Testis (tissue), 5 donors: ENCODE data around the gene ABI3BP. TPM values are rescaled to one million over a fixed set of nuclear protein-coding genes. Genes with fewer than 3 reads are reported as not detected.
A peak's percentile ranks its signal among the peaks of the same experiment; 100 is the strongest.

Source experiments
- DNase-seq: peaks from one replicate; pipeline ENCODE4 v3.0.0-alpha.2; 2019
- H3K27ac ChIP-seq, 2 donors: fragments of 200-600 bp; sonication (generic); one replicate each; pipeline ENCODE4 v1.5.1; 2019
- H3K27me3 ChIP-seq: fragments of 200-600 bp; sonication (generic); one replicate; pipeline ENCODE4 v1.5.1; 2019
- H3K36me3 ChIP-seq: fragments of 200-600 bp; sonication (generic); one replicate; pipeline ENCODE4 v1.5.1; 2017; ENCODE audit warnings: low read depth; ENCODE audit errors: missing control alignments
- H3K4me1 ChIP-seq: fragments of 200-600 bp; sonication (generic); one replicate; pipeline ENCODE4 v1.5.1; 2019
- H3K4me3 ChIP-seq, 2 donors: fragments of 200-600 bp; sonication (generic); one replicate each; pipeline ENCODE4 v1.5.1; 2017 to 2019
- H3K9me3 ChIP-seq: fragments of 200-600 bp; sonication (generic); one replicate; pipeline ENCODE4 v1.5.1; 2017
- POLR2A ChIP-seq: fragments of 450-650 bp; IDR thresholded peaks from one replicate; pipeline ENCODE4 v1.6.1; 2017; ENCODE audit warnings: antibody characterized with exemption, mild to moderate bottlenecking, moderate library complexity
- WGBS, 2 donors: methylation state at CpG; one replicate each; pipeline ENCODE4 v1.1.5; 2018; 5-methylcytosine and 5-hydroxymethylcytosine counted together
- intact Hi-C: fragments of 100-400 bp; cut with DNase I; formaldehyde crosslinking; loops from one replicate; pipeline ENCODE4 v1.15.1; 2023; ENCODE audit warnings: low total_unique reads
- long read RNA-seq, 2 donors: transcript quantifications; one replicate each; lab custom pipeline, GENCODE V29; 2026
- polyA plus RNA-seq: library from polyadenylated mRNA; stranded (reverse); fragments of 350-450 nt; fragmentation: Illumina TruSeq; extraction: RNeasy Lipid Tissue Mini Kit (QIAGEN cat#74804); gene quantifications from one replicate; pipeline ENCODE4 v1.2.3, GENCODE V29; 2014; ENCODE audit warnings: low read depth, low replicate concordance; ENCODE audit not compliant: insufficient read depth
- total RNA-seq, 2 donors: library from RNA; depleted of rRNA; stranded (reverse); fragments of >200 nt; gene quantifications; one replicate each; pipeline ENCODE4 v1.2.3, GENCODE V29; 2016
- TF ChIP-seq, protein P1 (sequence below), 3 experiments: fragments of 450-650 bp in 2 of 3; fragments of 200-600 bp in 1 of 3; sonication (generic) in 1 of 3; IDR thresholded peaks; one replicate each; pipeline ENCODE4 v1.5.1; 2016 to 2019; ENCODE audit warnings: antibody characterized with exemption in 3 of 3, mild to moderate bottlenecking in 2 of 3, moderate library complexity in 1 of 3

Gene ABI3BP, protein sequence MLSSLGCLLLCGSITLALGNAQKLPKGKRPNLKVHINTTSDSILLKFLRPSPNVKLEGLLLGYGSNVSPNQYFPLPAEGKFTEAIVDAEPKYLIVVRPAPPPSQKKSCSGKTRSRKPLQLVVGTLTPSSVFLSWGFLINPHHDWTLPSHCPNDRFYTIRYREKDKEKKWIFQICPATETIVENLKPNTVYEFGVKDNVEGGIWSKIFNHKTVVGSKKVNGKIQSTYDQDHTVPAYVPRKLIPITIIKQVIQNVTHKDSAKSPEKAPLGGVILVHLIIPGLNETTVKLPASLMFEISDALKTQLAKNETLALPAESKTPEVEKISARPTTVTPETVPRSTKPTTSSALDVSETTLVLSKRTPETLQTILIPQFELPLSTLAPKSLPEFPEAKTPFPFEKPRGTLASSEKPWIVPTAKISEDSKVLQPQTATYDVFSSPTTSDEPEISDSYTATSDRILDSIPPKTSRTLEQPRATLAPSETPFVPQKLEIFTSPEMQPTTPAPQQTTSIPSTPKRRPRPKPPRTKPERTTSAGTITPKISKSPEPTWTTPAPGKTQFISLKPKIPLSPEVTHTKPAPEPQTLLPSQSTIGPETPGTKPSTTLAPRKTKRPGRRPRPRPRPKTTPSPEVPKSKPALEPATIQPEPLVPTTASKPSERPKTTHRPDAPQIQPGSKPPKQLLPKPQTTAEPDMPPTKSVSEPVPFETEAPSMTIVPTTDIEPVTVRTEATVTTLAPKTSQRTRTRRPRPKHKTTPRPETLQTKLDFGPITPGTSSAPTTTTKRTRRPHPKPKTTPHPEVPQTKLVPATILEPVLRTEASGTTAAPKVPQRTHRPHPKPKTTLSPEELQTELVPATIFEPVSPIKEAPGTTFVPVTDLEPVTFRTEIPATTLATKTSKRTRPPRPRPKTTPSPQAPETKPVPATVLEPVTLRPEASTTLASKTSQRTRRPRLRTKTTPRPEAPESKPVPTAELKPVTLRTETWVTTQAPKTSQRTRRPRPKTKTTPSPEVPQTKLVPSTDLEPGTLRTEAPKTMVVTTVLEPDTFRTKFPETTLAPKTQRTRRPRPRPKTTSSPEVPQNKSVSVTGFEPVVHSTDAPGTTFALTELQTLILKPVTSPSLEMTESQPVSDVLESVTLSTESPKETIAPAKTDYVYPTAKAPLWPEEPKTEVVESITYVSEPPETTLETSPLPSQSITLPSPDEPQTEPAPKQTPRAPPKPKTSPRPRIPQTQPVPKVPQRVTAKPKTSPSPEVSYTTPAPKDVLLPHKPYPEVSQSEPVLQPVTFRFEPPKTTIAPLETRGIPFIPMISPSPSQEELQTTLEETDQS (N-terminal part only)
- total RNA-seq (10 to 100 TPM in 1 of 2 donors, 1 to 10 TPM in 1; 8.7 to 25.0 TPM), polyA plus RNA-seq (58.2 TPM)
- long read RNA-seq, donor 1, partial matches to known transcripts: 0 of 1 reads
- long read RNA-seq, donor 1, other reads (novel, unspliced or antisense): 0 of 1 reads
- long read RNA-seq, donor 2: 0 reads

DNA sequence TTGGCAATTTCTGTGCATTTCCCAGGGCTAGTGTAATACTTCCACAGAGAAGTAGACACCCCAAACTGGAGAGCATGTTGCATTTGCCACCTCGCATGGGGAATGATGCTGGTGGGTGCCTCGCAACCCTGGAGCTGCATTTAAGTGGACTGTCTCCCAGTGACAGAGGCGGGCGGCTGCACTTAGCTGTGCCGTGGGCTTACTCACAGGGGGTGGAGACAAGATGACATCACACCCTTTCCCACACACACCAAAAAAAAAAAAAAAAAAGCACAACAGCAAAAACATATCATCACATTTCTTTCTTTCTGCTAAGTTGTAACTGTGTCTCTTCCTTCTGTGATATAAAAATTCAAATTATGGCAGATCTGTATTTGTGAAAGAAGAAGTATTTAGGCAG lies at the start of gene ABI3BP:
Gene ABI3BP (minus strand): TSS at position 113 of the 400 bp plus-strand sequence. CDS start 37 bp downstream, at position 76.
- TF ChIP-seq, protein P1, sequence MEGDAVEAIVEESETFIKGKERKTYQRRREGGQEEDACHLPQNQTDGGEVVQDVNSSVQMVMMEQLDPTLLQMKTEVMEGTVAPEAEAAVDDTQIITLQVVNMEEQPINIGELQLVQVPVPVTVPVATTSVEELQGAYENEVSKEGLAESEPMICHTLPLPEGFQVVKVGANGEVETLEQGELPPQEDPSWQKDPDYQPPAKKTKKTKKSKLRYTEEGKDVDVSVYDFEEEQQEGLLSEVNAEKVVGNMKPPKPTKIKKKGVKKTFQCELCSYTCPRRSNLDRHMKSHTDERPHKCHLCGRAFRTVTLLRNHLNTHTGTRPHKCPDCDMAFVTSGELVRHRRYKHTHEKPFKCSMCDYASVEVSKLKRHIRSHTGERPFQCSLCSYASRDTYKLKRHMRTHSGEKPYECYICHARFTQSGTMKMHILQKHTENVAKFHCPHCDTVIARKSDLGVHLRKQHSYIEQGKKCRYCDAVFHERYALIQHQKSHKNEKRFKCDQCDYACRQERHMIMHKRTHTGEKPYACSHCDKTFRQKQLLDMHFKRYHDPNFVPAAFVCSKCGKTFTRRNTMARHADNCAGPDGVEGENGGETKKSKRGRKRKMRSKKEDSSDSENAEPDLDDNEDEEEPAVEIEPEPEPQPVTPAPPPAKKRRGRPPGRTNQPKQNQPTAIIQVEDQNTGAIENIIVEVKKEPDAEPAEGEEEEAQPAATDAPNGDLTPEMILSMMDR (IDR thresholded peaks at IDR 0.05): no peak
- TF ChIP-seq POLR2A: no peak
- Histone ChIP-seq H3K27ac (peak within 1 kb of the TSS; percentile 14 to 28), H3K27me3 (no peaks in the 10 kb centered on the region), H3K4me1 (no peaks in the 10 kb centered on the region), H3K9me3 (no peaks in the 10 kb centered on the region), H3K4me3 (peak within 1 kb of the TSS; percentile 4 to 43), H3K36me3 (no peaks in the 10 kb centered on the region)
- DNase-seq: peak; percentile 68
- 34 to 44% methylated on average over 5 of the region's 5 CpGs for WGBS, 2 donors
- intact Hi-C loops: no loop called here

DNA sequence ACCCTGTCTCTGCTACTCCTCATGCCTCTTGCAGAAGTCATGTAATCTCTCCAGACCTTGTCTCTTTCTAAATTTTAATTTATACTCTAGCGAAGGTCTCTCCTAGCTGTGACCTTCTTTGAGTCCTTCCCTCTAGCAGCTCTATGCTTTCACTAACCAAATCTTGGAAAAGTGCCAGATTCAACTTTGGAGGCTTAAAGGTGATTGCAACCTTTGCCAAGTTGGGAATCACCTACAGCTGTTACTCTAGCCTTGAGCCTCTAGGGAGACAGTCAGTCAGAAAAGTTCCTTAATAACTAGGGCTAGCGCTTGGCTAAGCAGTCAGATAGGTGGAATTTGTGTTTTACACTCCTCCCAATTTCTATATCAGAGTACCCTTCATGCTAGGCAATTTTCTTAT lies 46.1 kb upstream of the ABI3BP start:
- no peak for DNase-seq
- H3K36me3 ChIP-seq: no peaks in the 10 kb centered on the region
- H3K27me3 ChIP-seq: no peaks in the 10 kb centered on the region
- H3K4me1 ChIP-seq: no peaks in the 10 kb centered on the region
- TF ChIP-seq POLR2A: no peak
- TF ChIP-seq, protein P1 (IDR thresholded peaks at IDR 0.05): no peak
- no peak overlapping the region for H3K4me3 ChIP-seq
- intact Hi-C loops: no loop called here
- WGBS, 2 donors: 75 to 80% methylated on average over 2 of the region's 2 CpGs
- H3K27ac ChIP-seq: no peak overlapping the region
- H3K9me3 ChIP-seq: no peaks in the 10 kb centered on the region

DNA sequence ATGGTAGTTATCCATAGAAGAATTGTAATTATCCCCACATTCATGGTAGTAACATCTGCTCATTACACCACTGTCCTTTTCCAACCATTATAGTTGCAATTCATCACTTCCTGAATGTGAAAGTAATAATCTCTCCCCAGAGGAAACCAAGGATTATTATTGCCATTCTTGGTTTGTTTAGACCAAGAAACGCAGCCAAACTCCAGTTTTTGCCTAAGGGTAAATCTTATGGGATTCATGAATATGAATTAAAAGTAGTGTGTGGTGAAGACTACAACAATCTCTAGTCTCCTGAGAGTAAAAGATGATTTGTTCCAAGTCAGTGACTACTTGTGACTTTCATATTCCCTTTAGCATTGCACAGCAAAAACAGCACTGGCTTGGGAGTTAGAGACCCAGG lies 45.7 kb upstream of the ABI3BP start:
- Histone ChIP-seq H3K9me3 (no peaks in the 10 kb centered on the region), H3K4me3 (no peak overlapping the region), H3K4me1 (no peaks in the 10 kb centered on the region), H3K36me3 (no peaks in the 10 kb centered on the region), H3K27ac (no peak overlapping the region), H3K27me3 (no peaks in the 10 kb centered on the region)
- 66 to 73% methylated on average over 1 of the region's 1 CpG for WGBS, 2 donors
- no peak for DNase-seq
- intact Hi-C loops: no loop called here
- TF ChIP-seq POLR2A: no peak
- TF ChIP-seq, protein P1 (IDR thresholded peaks at IDR 0.05): no peak

DNA sequence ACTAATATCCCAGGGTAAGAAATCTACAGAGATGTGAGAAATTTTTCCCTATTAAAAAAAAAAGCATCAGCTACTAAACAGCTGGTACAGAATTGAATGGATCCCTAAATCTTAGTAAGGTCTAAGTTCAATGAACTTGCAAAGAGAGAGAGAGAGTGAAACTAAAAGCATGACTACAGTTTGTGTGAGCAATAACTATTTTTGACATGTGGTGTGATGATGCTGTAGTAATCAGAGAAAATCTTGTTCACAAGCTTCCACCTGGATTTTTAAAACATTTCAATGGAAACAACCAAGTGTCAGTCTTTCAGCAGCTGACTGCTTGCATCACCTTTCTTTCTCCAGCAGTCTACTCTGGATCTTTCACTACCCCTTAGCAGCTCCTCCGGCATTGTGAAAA lies 45.2 kb upstream of the ABI3BP start:
- intact Hi-C loops: no loop called here

More for the DNA sequence above, 45.2 kb upstream of the ABI3BP start:
- no peak for DNase-seq
- Histone ChIP-seq H3K27me3 (no peaks in the 10 kb centered on the region), H3K9me3 (no peaks in the 10 kb centered on the region), H3K4me3 (no peak overlapping the region), H3K4me1 (no peaks in the 10 kb centered on the region), H3K36me3 (no peaks in the 10 kb centered on the region), H3K27ac (no peak overlapping the region)
- 73 to 89% methylated on average over 1 of the region's 1 CpG for WGBS, 2 donors
- TF ChIP-seq, protein P1 (IDR thresholded peaks at IDR 0.05): no peak
- no peak for TF ChIP-seq POLR2A
